NCI-H1105 treated with DMSO at 0.1 percent for 48 hours (cell line): ENCODE data around the gene PRRG3.

Source experiments
- DNase-seq: peaks from one replicate; lab custom pipeline; 2025; lab: John Stamatoyannopoulos, UW

Gene PRRG3

GRCh38 chrX:151708821-151709220, 13.6 kb downstream of the PRRG3 start:
- no peak for DNase-seq

- no peak for DNase-seq
Measured at GRCh38 chrX:151710457-151710856, 15.2 kb downstream of the PRRG3 start.

- DNase-seq: no peak
Measured at GRCh38 chrX:151711154-151711553, 15.9 kb downstream of the PRRG3 start.

- no peak for DNase-seq
Measured at GRCh38 chrX:151711787-151712186, 16.5 kb downstream of the PRRG3 start.

GRCh38 chrX:151712253-151712652, 17.0 kb downstream of the PRRG3 start:
- DNase-seq: no peak

DNA sequence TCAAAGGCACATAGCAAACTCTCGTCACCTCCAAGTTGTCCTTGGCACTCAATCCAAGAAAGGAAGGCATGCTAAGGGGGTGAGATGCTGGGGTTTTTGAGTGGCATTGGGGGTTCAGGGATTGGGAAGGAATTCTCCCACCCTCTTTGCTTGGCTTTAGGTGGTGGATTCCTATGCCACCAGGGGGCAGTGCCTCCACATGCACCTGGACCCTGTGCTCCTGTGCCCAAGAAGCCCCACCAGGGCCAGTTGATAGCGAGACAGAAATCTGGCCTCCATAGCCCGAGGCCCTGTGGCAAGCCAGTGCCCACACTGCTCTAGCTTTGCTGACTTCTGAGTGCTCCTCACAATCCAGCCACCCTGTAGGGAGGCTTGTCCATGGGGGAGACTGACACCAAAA, 18.6 kb downstream of the PRRG3 start:
- DNase-seq: peak; percentile 44

DNA sequence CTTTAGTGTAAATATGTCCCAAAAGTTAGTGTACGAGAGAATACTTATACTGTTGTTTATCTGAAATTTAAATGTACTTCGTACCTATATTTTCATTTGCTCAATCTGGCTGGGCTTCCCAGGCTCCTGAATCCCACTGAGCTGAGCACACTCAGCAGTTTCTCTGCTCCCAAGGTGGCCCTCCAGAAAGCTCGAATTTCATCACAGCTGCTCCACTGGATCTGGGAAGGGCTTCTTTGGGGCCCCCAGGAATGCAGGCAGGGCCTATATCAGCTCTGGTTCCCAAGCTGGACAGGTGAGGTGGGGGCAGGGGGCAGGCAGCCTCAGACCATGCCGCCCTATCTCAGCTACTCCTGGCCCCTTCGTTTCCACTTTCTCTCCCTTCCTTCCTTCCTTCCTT, 19.1 kb downstream of the PRRG3 start:
- no peak for DNase-seq

- DNase-seq: no peak
Measured at GRCh38 chrX:151715752-151716151, 20.5 kb downstream of the PRRG3 start, which contains the start of gene FATE1. TSS of gene FATE1 (plus strand) at chrX:151716035. CDS start at chrX:151716120, 85 bp downstream.

DNA sequence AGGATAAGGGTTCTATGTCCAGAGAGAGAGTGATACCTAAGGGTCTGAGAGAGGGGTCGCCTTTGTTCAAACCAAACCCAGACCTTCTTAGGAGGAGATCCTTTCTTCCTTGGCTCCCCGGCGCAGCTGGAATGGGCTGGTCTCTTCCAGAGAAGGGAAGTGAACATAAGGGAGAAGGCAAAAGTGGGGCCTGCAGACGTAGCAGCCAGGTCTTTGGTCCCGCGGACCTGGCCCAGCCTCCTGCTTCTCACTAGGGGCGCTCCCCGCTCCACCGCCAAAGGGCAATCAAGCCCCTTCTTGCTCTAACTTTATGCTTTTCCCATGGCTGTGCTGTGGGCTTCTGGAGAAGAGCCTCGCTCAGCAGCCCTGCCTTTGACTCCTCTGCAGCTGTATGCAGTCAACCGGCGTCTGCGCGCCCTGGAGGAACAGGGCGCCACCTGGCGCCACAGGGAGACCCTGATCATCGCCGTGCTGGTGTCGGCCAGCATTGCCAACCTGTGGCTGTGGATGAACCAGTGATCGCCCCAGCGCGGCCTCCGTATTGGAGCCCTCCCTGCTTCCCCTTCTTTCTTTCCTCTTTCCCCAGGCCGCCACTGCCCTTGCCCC, 27.1 kb downstream of the PRRG3 start:
- DNase-seq: no peak

- DNase-seq: no peak
Measured at GRCh38 chrX:151723156-151723760, 28.0 kb downstream of the PRRG3 start.

DNA sequence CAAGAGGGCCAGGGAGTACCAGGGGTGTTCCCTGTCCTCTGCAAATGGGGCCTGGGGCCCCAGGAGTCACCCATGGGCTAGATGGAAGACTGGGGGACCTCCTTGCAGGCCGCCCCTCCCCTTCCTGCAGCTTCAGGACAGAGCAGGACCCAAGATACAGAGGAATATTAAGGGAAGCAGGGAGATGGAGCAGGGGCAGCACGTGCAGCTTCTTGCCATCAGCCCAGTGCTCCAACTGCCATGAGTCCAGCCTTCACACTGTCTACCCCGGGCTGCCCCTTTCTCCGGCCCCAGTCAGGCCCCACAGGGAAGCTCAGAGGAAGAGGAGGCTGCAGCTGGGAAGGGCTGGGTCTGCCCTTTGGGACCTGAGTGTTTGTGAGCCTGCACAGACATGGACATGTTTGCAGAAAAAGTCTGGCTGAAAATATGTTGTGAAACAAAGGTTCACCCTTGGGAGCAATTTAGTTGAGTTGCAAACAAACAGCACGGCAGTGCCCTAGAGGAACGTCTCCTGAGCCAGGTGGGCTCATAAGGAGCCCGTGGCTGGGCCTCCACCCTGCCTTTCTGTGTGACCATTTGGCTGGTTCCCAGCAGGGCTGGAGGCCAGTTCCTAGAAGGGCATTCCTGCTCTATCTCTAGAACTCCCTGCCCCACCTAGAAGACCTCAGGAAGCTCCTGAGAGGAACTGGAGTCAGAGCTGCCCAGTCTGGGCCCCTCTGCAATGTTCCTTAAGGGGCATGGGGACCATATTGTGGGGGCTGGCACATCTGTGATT, 29.5 kb downstream of the PRRG3 start:
- DNase-seq: no peak

DNA sequence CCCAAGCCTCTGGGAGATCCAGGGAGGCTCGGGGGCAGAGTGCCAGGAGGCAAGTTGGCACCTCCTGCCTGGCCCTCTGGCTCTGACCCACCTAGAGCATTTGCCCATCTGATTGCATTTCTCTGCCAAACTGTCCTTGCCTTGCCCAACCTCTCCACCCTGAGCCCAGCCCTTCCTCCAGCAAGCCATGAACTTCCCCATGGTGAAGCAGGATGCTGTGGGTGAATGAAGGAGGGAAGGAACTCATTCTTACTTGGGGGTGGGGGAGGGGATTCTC, 30.0 kb downstream of the PRRG3 start:
- no peak for DNase-seq

GRCh38 chrX:151726751-151727150, 31.5 kb downstream of the PRRG3 start:
- DNase-seq: no peak

- DNase-seq: no peak
Measured at GRCh38 chrX:151727346-151727745, 32.1 kb downstream of the PRRG3 start.

- DNase-seq: no peak
Measured at GRCh38 chrX:151729056-151729725, 33.9 kb downstream of the PRRG3 start.

DNA sequence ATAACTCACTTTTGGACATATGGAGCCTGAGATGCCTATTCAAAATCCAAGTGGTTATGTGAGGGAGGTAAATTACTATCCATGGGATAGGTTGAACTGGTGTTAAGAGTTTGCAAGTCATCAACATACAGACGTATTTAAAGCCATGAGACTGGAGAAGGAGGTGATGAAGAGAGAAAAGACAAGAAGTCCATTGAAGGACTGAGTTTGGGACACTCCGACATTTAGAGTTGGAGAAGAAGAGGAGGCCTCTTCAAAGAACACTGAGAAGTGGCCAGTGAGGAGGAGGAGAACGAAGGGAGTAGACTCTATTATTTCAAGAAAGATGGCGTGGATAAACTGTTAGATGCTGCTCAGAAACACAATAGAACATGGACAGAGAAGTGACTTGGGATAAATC, 39.2 kb downstream of the PRRG3 start, which contains the start of gene CNGA2:
TSS of gene CNGA2 (plus strand) at position 301 of the 400 bp plus-strand sequence. CDS start 3,738 bp downstream, outside the sequence.
- DNase-seq: no peak

GRCh38 chrX:151735219-151735618, 40.0 kb downstream of the PRRG3 start:
- DNase-seq: no peak

DNA sequence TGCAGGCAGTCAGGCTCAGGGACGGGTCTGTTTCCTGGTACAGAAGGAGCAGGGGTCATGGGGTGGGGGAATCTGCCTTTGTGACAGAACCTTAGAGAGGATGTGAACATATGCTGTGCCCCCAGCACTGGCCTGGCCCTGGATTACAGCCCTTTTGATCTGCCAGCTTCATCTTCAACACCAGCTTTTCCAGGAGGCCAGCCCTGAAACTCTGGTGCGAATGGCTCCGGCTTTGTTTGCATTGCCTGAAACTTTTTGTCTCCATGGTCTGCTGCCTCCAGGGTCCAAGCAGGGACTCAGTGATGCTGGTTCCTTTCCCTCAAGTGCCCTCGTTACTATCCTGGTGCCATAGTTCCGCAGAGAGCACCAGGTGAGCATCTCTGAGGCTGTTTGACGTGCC, 41.4 kb downstream of the PRRG3 start:
- peak; percentile 34 for DNase-seq

DNA sequence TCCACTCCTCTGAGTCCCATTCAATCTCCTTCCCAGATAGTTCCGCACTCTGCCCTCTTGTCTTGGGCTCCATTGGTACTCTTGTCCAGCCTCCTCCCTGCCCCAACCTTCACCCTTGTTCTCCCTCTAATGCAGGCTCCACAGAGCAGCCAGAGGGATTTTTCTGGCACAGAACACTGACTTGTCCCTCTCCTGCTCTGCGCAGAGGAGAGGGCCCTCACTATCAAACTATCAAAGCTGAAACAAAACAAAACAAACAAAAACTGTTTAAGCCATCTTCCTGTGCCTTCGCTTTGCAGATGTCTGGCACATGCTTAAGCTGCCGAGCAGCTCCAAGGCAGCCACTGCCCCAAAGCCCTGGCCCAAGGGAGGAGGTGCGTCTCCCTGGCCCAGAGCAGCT, 42.2 kb downstream of the PRRG3 start:
- DNase-seq: no peak

DNA sequence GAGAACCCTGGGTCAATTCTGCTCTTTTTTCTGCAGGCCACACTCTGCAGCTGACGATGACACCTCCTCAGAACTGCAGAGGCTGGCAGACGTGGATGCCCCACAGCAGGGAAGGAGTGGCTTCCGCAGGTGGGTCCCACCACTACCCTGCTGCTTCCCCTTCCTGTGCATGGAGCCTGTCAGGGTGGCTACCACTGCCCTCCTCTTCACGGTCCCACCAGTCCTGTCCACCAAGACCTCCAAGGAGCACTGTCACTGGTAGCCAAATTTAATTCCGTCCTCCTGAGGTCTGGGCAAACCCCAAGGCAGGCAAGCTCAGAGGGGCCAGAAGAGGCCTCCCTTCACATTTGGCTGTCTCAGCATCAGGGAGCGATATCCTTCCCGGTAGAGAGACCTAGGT, 43.5 kb downstream of the PRRG3 start:
- DNase-seq: no peak

- DNase-seq: no peak
Measured at GRCh38 chrX:151741606-151742005, 46.3 kb downstream of the PRRG3 start.

DNA sequence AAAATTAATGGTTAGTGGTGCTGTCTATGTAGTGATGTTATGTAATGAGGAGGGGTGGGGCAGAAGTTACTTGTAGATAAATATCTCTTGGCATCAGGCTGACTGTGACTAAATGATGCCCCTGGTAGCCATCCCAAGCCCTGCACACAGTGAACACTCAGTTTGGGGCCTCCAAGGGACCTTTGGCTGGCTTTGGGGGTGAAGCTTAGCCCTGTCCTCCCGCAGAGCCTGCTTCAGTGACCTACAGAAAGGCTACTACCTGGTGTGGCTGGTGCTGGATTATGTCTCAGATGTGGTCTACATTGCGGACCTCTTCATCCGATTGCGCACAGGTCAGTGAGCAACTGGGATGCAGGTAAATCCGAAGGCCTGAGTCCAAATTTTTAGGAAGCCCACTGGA, 47.1 kb downstream of the PRRG3 start:
- no peak for DNase-seq
